Activated T-cell treated with anti-CD3 and anti-CD28 coated beads for 48 hours (primary cell): ENCODE data around the gene WDR27.
"Not testable (repeated sequence)": the region's sequence is repeated elsewhere in the genome, so short reads cannot be mapped to it uniquely, and the experiment has no call there.

Experiments
- DNase-seq: peaks from one replicate; pipeline ENCODE4 v3.0.0-alpha.2; 2020; ENCODE audit warnings: low read depth

Gene WDR27

GRCh38 chr6:169520104-169520503 is 181.7 kb downstream of the WDR27 start:
- DNase-seq = no peak

GRCh38 chr6:169518451-169518850 is 183.4 kb downstream of the WDR27 start:
- no peak for DNase-seq

- DNase-seq = no peak
These were observed 188.2 kb downstream of the WDR27 start for GRCh38 chr6:169513478-169514193.

GRCh38 chr6:169511785-169512184 is 190.0 kb downstream of the WDR27 start:
- not testable (repeated sequence) for DNase-seq

GRCh38 chr6:169510871-169511270 is 191.0 kb downstream of the WDR27 start:
- no peak for DNase-seq

- DNase-seq = no peak
These were observed 193.4 kb downstream of the WDR27 start for GRCh38 chr6:169508452-169508851.

- DNase-seq = no peak
These were observed 198.2 kb downstream of the WDR27 start for GRCh38 chr6:169503422-169504152.

GRCh38 chr6:169502445-169502844 is 199.4 kb downstream of the WDR27 start:
- DNase-seq = no peak

GRCh38 chr6:169501777-169502313 is 200.0 kb downstream of the WDR27 start:
- no peak for DNase-seq

GRCh38 chr6:169501128-169501527 is 200.7 kb downstream of the WDR27 start:
- DNase-seq = no peak

- no peak for DNase-seq
These were observed 201.1 kb downstream of the WDR27 start for GRCh38 chr6:169500688-169501087.

GRCh38 chr6:169499848-169500247 is 202.0 kb downstream of the WDR27 start:
- DNase-seq = no peak

GRCh38 chr6:169498916-169499513 is 202.8 kb downstream of the WDR27 start:
- DNase-seq = no peak

- no peak for DNase-seq
These were observed 206.2 kb downstream of the WDR27 start for GRCh38 chr6:169495601-169496000.

- DNase-seq = no peak
These were observed 207.8 kb downstream of the WDR27 start for GRCh38 chr6:169494038-169494437.

GRCh38 chr6:169491482-169491881 is 210.3 kb downstream of the WDR27 start:
- no peak for DNase-seq

- no peak for DNase-seq
These were observed 211.0 kb downstream of the WDR27 start for GRCh38 chr6:169490830-169491229.

- DNase-seq = no peak
These were observed 211.6 kb downstream of the WDR27 start for GRCh38 chr6:169490246-169490641.

GRCh38 chr6:169489563-169490245 is 212.1 kb downstream of the WDR27 start:
- no peak for DNase-seq

- DNase-seq = no peak
These were observed 214.0 kb downstream of the WDR27 start for GRCh38 chr6:169487579-169488436.

GRCh38 chr6:169479783-169480495 is 221.9 kb downstream of the WDR27 start:
- DNase-seq = no peak
